Breast epithelium (tissue), 4 donors: ENCODE measurements around the gene F5. TPM values are rescaled to one million over a fixed set of nuclear protein-coding genes. Genes with fewer than 3 reads are reported as not detected.

Source experiments
- DNase-seq, 2 donors: peaks; one replicate each; pipeline ENCODE4 v3.0.0-alpha.2; 2019; ENCODE audit warnings: low spot score in 2 of 2
- H3K27ac ChIP-seq, 2 donors: fragments of 200-600 bp; sonication (generic) in 1 of 2; one replicate each; pipeline ENCODE4 v1.5.1; 2016 to 2019; ENCODE audit warnings: mild to moderate bottlenecking in 1 of 2
- H3K27me3 ChIP-seq, 2 donors: fragments of 200-600 bp; sonication (generic) in 1 of 2; one replicate each; pipeline versions ENCODE4 v1.5.1 to v1.6.0; 2017 to 2019; ENCODE audit warnings: control low read depth in 1 of 2, mild to moderate bottlenecking in 1 of 2
- H3K36me3 ChIP-seq: fragments of 200-600 bp; one replicate; pipeline ENCODE4 v1.5.1; 2019
- H3K4me1 ChIP-seq, 2 donors: fragments of 200-600 bp; sonication (generic); one replicate each; pipeline ENCODE4 v1.5.1; 2016 to 2019; ENCODE audit warnings: control low read depth in 1 of 2
- H3K4me3 ChIP-seq, 3 donors: fragments of 200-600 bp; sonication (generic); 1 replicate in 2 of 3; 2 replicates in 1 of 3; pipeline ENCODE4 v1.5.1; 2016 to 2019; ENCODE audit warnings: mild to moderate bottlenecking in 3 of 3, moderate library complexity in 2 of 3
- H3K9me3 ChIP-seq, 2 donors: fragments of 200-600 bp; sonication (generic) in 1 of 2; one replicate each; pipeline ENCODE4 v1.5.1; 2016 to 2019; ENCODE audit warnings: control low read depth in 1 of 2
- POLR2A ChIP-seq: fragments of 450-650 bp; IDR thresholded peaks from one replicate; pipeline ENCODE4 v1.6.1; 2016; ENCODE audit warnings: antibody characterized with exemption, mild to moderate bottlenecking, moderate library complexity
- POLR2AphosphoS5 ChIP-seq, 3 donors: sonication (generic); formaldehyde crosslinking; IDR thresholded peaks; one replicate each; pipeline ENCODE4 v1.6.1; 2017; ENCODE audit warnings: antibody characterized with exemption in 3 of 3
- intact Hi-C: fragments of 100-400 bp; cut with DNase I; formaldehyde crosslinking; loops from one replicate; pipeline ENCODE4 v1.15.1; 2023; ENCODE audit warnings: low total_unique reads
- total RNA-seq, 3 donors: library from RNA; depleted of rRNA; stranded (reverse); fragments of >200 nt; gene quantifications; one replicate each; pipeline ENCODE4 v1.1.0, GENCODE V29; 2016
- TF ChIP-seq, protein P1 (sequence below), 3 donors: fragments of 450-650 bp; IDR thresholded peaks; one replicate each; pipeline ENCODE4 v1.5.1; 2016 to 2017; ENCODE audit warnings: antibody characterized with exemption in 3 of 3, mild to moderate bottlenecking in 3 of 3, moderate library complexity in 3 of 3

F5 gene
- total RNA-seq, 3 donors from 2014 or later, result 0.44 to 7.4 (median 1.3) TPM

DNA sequence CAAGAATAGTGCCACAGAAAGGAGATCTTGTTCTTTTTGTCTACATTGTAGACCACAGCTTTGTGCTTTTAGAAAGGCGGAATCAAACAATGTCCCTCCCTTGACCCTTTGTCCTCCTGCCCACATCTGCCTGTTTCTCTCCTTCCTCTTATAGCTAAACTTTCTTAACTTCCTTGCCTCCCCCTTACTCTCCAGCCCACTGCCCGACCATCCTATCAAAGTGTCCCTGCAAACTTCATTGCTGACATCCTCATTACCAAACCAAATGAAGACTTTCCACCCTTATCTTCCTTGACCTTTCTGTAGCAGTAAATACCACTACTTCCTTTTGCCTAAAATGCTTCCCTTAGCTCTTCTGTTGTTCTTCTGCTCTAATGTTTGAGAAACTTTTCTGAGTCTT, 38.6 kb upstream of the F5 start:
- intact Hi-C loops, result no loop called here

DNA sequence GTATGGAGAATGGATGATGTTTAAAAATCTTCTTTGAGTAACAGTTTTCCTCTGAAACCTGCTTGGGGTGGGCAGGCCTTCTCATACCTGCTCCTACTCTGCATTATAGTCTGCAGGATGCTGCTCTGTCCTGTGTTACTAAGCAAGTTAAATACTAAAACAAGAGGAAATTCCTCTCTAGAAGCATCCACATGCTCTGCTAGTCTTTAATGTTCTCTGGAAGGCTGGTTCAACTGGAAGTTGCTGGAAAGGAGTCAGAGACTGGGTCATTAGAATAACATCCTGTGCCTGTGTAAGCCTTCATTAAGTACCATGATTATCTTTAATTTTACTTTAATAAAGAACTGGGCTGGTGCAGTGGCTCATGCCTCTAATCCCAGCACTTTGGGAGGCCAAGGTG, 37.8 kb upstream of the F5 start:
- H3K4me1 ChIP-seq, result no peaks in the 10 kb centered on the region
- TF ChIP-seq POLR2AphosphoS5 (IDR thresholded peaks at IDR 0.05) (no peak), POLR2A (no peak)
- TF ChIP-seq, protein P1, sequence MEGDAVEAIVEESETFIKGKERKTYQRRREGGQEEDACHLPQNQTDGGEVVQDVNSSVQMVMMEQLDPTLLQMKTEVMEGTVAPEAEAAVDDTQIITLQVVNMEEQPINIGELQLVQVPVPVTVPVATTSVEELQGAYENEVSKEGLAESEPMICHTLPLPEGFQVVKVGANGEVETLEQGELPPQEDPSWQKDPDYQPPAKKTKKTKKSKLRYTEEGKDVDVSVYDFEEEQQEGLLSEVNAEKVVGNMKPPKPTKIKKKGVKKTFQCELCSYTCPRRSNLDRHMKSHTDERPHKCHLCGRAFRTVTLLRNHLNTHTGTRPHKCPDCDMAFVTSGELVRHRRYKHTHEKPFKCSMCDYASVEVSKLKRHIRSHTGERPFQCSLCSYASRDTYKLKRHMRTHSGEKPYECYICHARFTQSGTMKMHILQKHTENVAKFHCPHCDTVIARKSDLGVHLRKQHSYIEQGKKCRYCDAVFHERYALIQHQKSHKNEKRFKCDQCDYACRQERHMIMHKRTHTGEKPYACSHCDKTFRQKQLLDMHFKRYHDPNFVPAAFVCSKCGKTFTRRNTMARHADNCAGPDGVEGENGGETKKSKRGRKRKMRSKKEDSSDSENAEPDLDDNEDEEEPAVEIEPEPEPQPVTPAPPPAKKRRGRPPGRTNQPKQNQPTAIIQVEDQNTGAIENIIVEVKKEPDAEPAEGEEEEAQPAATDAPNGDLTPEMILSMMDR (IDR thresholded peaks at IDR 0.05), result no peak
- no peaks in the 10 kb centered on the region for H3K9me3 ChIP-seq
- DNase-seq, result no peak
- H3K27ac ChIP-seq, result no peak overlapping the region
- intact Hi-C loops, result no loop called here
- no peaks in the 10 kb centered on the region for H3K36me3 ChIP-seq
- H3K4me3 ChIP-seq, result no peak overlapping the region
- H3K27me3 ChIP-seq, result no peaks in the 10 kb centered on the region

More for the DNA sequence above, 38.6 kb upstream of the F5 start:
- Histone ChIP-seq H3K27ac (no peak overlapping the region), H3K36me3 (no peaks in the 10 kb centered on the region), H3K4me1 (no peaks in the 10 kb centered on the region), H3K27me3 (no peaks in the 10 kb centered on the region), H3K4me3 (no peak overlapping the region), H3K9me3 (no peaks in the 10 kb centered on the region)
- no peak for DNase-seq
- TF ChIP-seq, protein P1 (IDR thresholded peaks at IDR 0.05), result no peak
- TF ChIP-seq POLR2AphosphoS5 (IDR thresholded peaks at IDR 0.05) (no peak), POLR2A (no peak)

DNA sequence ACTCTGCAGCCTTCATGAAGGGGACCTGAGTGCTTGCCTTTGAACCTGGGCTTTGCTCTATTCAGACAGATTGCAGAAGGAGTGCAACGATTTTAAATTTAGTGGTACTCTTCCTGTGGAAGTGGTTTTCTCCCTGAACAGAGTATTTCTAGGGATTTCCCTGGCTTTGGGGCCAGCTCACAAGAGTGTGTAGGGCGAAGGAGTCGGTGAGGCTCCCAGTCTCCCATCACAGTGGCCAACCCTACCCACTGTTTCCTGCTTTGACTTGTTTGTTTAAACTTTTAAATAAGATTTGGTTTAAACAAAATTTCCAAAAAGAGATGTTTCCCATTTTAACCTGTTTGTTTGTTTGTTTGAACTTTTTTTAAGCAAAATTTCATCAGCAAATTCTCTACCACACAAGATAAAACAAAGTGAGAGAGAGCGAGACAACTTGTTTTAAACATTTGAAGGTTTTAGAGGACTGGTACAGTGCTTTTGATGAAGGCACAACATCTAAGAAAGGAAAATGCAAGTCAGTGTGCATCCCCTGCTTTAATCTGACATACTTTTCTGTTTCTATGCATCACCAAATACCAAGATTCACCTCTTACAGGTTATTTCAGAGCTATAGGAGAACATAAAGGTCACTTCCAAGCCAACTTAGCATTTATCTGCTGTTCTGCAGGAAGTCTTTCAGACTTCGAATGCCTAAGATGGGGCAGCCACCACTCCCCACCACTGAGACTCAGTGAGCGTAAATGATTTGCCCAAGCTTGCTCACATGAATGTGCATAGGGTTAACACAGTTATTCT, 37.0 kb upstream of the F5 start:
- H3K9me3 ChIP-seq, result no peaks in the 10 kb centered on the region
- no peaks in the 10 kb centered on the region for H3K36me3 ChIP-seq
- H3K27me3 ChIP-seq, result no peaks in the 10 kb centered on the region
- intact Hi-C loops, result no loop called here
- TF ChIP-seq POLR2AphosphoS5 (IDR thresholded peaks at IDR 0.05) (no peak), POLR2A (no peak)
- TF ChIP-seq, protein P1 (IDR thresholded peaks at IDR 0.05), result no peak
- no peak overlapping the region for H3K4me3 ChIP-seq
- H3K27ac ChIP-seq, result no peak overlapping the region
- H3K4me1 ChIP-seq, result no peaks in the 10 kb centered on the region
- DNase-seq, result no peak

DNA sequence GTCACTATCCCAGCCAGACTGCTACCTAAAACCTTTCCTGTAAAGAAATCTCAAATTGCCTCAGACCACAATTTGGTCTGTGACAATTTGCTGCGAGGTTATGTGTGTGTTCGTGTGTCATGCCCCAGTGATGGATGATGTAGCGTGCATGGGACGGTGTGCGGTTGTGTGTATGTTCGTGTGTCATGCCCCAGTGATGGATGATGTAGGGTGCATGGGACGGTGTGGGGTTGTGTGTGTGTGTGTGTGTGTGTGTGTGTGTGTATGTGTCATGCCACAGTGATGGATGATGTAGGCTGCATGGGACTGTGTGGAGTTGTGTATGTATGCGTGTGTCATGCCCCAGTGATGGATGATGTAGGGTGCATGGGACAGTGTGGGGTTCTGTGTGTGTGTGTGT, 34.3 kb upstream of the F5 start:
- TF ChIP-seq POLR2AphosphoS5 (IDR thresholded peaks at IDR 0.05), result no peak
- no peak for TF ChIP-seq POLR2A
- TF ChIP-seq, protein P1 (IDR thresholded peaks at IDR 0.05), result no peak
- Histone ChIP-seq H3K9me3 (no peaks in the 10 kb centered on the region), H3K27ac (no peak overlapping the region), H3K36me3 (no peaks in the 10 kb centered on the region), H3K4me1 (no peaks in the 10 kb centered on the region), H3K4me3 (no peak overlapping the region), H3K27me3 (no peaks in the 10 kb centered on the region)
- intact Hi-C loops, result no loop called here
- DNase-seq, result no peak

DNA sequence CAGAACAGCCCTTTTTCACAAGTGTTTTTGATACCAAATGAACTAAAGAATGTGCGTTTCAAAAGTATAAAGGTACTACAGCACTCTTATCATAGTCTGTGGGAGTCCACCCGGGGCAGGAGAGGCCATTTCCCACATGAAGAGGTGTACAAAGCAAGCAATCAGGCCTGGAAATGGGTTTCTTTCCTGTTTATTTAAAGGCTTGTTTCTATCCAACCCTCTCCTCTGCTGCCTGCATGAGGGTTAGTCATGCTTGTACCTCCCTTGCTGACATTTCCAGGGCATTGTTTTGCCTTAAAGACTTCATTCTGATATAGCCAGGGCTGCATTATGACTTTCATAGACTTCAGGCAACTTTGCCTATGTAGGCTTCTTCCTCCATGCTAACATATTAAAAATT, 32.1 kb upstream of the F5 start:
- TF ChIP-seq, protein P1 (IDR thresholded peaks at IDR 0.05), result no peak
- TF ChIP-seq POLR2A (no peak), POLR2AphosphoS5 (IDR thresholded peaks at IDR 0.05) (no peak)
- no peaks in the 10 kb centered on the region for H3K27me3 ChIP-seq
- H3K9me3 ChIP-seq, result no peaks in the 10 kb centered on the region
- H3K4me3 ChIP-seq, result no peak overlapping the region
- H3K36me3 ChIP-seq, result no peaks in the 10 kb centered on the region
- H3K4me1 ChIP-seq, result no peaks in the 10 kb centered on the region
- no peak for DNase-seq
- intact Hi-C loops, result no loop called here
- no peak overlapping the region for H3K27ac ChIP-seq
